B cell (primary cell): ENCODE results near the gene APLF. TPM values are rescaled to one million over a fixed set of nuclear protein-coding genes. Genes with fewer than 3 reads are reported as not detected.

Source experiments
- ATAC-seq: fragments of 200-7000 bp; cut with Tn5 transposase; one replicate; pipeline ENCODE4 v1.10.0; 2021; ENCODE audit warnings: low read depth, mild to moderate bottlenecking, moderate number of reproducible peaks, moderate library complexity
- CTCF ChIA-PET: fragments of 350-600 bp; sonication (Branson Sonifier 250); formaldehyde crosslinking; loops from one replicate; lab custom pipeline; 2021; ENCODE audit warnings: antibody characterized with exemption, inconsistent platforms; lab: Charles Lee
- POLR2A ChIA-PET: fragments of 350-600 bp; sonication (Branson Sonifier 250); formaldehyde crosslinking; loops from one replicate; lab custom pipeline; 2021; ENCODE audit warnings: antibody characterized with exemption; lab: Charles Lee
- DNase-seq: peaks from one replicate; pipeline ENCODE4 v3.0.0; 2013
- H2AFZ ChIP-seq: 2 replicates; pipeline ENCODE4 v1.6.1; 2012; ENCODE audit warnings: mild to moderate bottlenecking, low read depth, low read length; ENCODE audit not compliant: insufficient read depth, poor library complexity, severe bottlenecking
- H3K27ac ChIP-seq, 2 donors: 1 replicate in 1 of 2; 2 replicates in 1 of 2; pipeline ENCODE4 v1.5.1; 2012 to 2013; ENCODE audit warnings: low read length in 2 of 2, mild to moderate bottlenecking in 2 of 2, moderate library complexity in 1 of 2
- H3K27me3 ChIP-seq, 4 experiments: fragments of 200-600 bp in 1 of 4; sonication (generic) in 1 of 4; replicated peaks in 1 of 4; 1 replicate in 2 of 4; 2 replicates in 2 of 4; pipeline versions ENCODE4 v1.6.1 to v1.7.0; 2013 to 2016; ENCODE audit warnings: low read length in 3 of 4, mild to moderate bottlenecking in 2 of 4, mixed read lengths in 1 of 4, moderate library complexity in 1 of 4; ENCODE audit not compliant: insufficient read depth in 4 of 4, control insufficient read depth in 3 of 4; ENCODE audit errors: control extremely low read depth in 1 of 4
- H3K36me3 ChIP-seq, 2 experiments: replicated peaks in 1 of 2; 1 replicate in 1 of 2; 2 replicates in 1 of 2; pipeline versions ENCODE4 v1.6.1 to v1.7.1; 2013; ENCODE audit warnings: low read length in 1 of 2; ENCODE audit not compliant: insufficient read depth in 2 of 2, control insufficient read depth in 1 of 2; ENCODE audit errors: control extremely low read depth in 1 of 2, extremely low read depth in 1 of 2
- H3K4me1 ChIP-seq, 2 donors: fragments of 200-600 bp in 1 of 2; sonication (generic) in 1 of 2; 1 replicate in 1 of 2; 2 replicates in 1 of 2; pipeline versions ENCODE4 v1.5.1 to v1.6.1; 2013 to 2017; ENCODE audit warnings: low read length in 2 of 2; ENCODE audit not compliant: control insufficient read depth in 2 of 2, insufficient read depth in 2 of 2
- H3K4me2 ChIP-seq: replicated peaks from 2 replicates; pipeline ENCODE3; 2012; ENCODE audit warnings: mild to moderate bottlenecking, low read depth, low read length; ENCODE audit not compliant: poor library complexity, severe bottlenecking
- H3K4me3 ChIP-seq, 5 experiments: fragments of 200-600 bp in 1 of 5; sonication (generic) in 1 of 5; 1 replicate in 3 of 5; 2 replicates in 2 of 5; pipeline versions ENCODE4 v1.5.1 to v1.7.0; 2011 to 2016; ENCODE audit warnings: low read length in 4 of 5, mild to moderate bottlenecking in 4 of 5, low read depth in 2 of 5, control low read depth in 1 of 5, moderate library complexity in 1 of 5; ENCODE audit not compliant: insufficient read depth in 1 of 5; ENCODE audit errors: control extremely low read depth in 1 of 5, extremely low read depth in 1 of 5
- H3K79me2 ChIP-seq: fragments of 200-600 bp; sonication (generic); one replicate; pipeline ENCODE4 v1.6.0; 2016; ENCODE audit warnings: low read length; ENCODE audit not compliant: control insufficient read depth, insufficient read depth
- H3K9ac ChIP-seq: fragments of 200-600 bp; sonication (generic); 2 replicates; pipeline ENCODE4 v1.6.1; 2017; ENCODE audit warnings: mild to moderate bottlenecking, low read length, moderate library complexity
- H3K9me3 ChIP-seq, 3 donors: one replicate each; pipeline versions ENCODE4 v1.6.1 to v1.7.1; 2013; ENCODE audit warnings: low read length in 2 of 3; ENCODE audit not compliant: control insufficient read depth in 2 of 3, insufficient read depth in 1 of 3; ENCODE audit errors: control extremely low read depth in 1 of 3
- H4K20me1 ChIP-seq: 2 replicates; pipeline ENCODE4 v1.6.0; 2012; ENCODE audit warnings: mild to moderate bottlenecking, low read length; ENCODE audit not compliant: insufficient read depth, control insufficient read depth, poor library complexity, severe bottlenecking
- H3K27ac Mint-ChIP-seq: one replicate; pipeline ENCODE4 v1.8.0; 2021; ENCODE audit warnings: mixed read lengths
- H3K27me3 Mint-ChIP-seq: one replicate; pipeline ENCODE4 v1.8.0; 2021; ENCODE audit warnings: mixed read lengths
- H3K4me1 Mint-ChIP-seq: one replicate; pipeline ENCODE4 v1.8.0; 2021; ENCODE audit warnings: mixed read lengths
- H3K4me3 Mint-ChIP-seq: one replicate; pipeline ENCODE4 v1.8.0; 2021; ENCODE audit warnings: mixed read lengths
- H3K9me3 Mint-ChIP-seq: one replicate; pipeline ENCODE4 v1.8.0; 2022; ENCODE audit warnings: mixed read lengths; ENCODE audit not compliant: insufficient read depth
- CTCF ChIP-seq: fragments of 200-600 bp; IDR thresholded peaks from one replicate; pipeline ENCODE4 v1.8.0; 2022; ENCODE audit warnings: antibody characterized with exemption, mild to moderate bottlenecking
- EZH2 ChIP-seq: IDR thresholded peaks from 2 replicates; pipeline ENCODE4 v1.6.1; 2012; ENCODE audit warnings: borderline replicate concordance, low read depth, mild to moderate bottlenecking, moderate library complexity, low read length; ENCODE audit not compliant: insufficient read depth, poor library complexity, severe bottlenecking
- WGBS: methylation state at CpG from one replicate; pipeline ENCODE4 v1.1.5; 2013; ENCODE audit warnings: missing lambda C conversion rate; ENCODE audit not compliant: insufficient coverage; 5-methylcytosine and 5-hydroxymethylcytosine counted together
- intact Hi-C: fragments of 100-400 bp; cut with micrococcal nuclease; formaldehyde crosslinking; loops from one replicate; pipeline ENCODE4 v1.10.0; 2022
- polyA plus RNA-seq: library from polyadenylated mRNA; depleted of rRNA; stranded (reverse); fragments of >200 nt; gene quantifications from 2 replicates; pipeline ENCODE4 v1.2.3, GENCODE V29; 2012
- total RNA-seq, 2 donors: library from RNA; stranded (reverse); fragments of 120-200 nt in 1 of 2; gene quantifications; 1 replicate in 1 of 2; 2 replicates in 1 of 2; pipeline versions ENCODE4 v1.2.3 to v1.2.4, GENCODE V29; 2013 to 2022

Gene APLF
- total and polyA plus RNA-seq, 2 donors (not counting 1 experiment from before 2014, with no cell fraction given): 1.3 to 6.3 TPM

GRCh38 chr2:68556381-68556780, 89.0 kb downstream of the APLF start:
- Histone ChIP-seq H3K9ac (no peak overlapping the region), H3K4me2 (no peak overlapping the region), H3K79me2 (no peaks in the 10 kb centered on the region), H2AFZ (no peak overlapping the region), H4K20me1 (no peaks in the 10 kb centered on the region), H3K27me3 (no peaks in the 10 kb centered on the region), H3K4me3 (no peak overlapping the region), H3K36me3 (no peaks in the 10 kb centered on the region), H3K4me1 (no peaks in the 10 kb centered on the region), H3K9me3 (no peaks in the 10 kb centered on the region), H3K27ac (no peak overlapping the region)
- Mint-ChIP-seq H3K27ac (no peak overlapping the region), H3K9me3 (no peaks in the 10 kb centered on the region), H3K4me3 (no peak overlapping the region), H3K27me3 (no peaks in the 10 kb centered on the region), H3K4me1 (no peaks in the 10 kb centered on the region)
- CTCF ChIA-PET: no interaction called here
- intact Hi-C loops: no loop called here
- no peak for ATAC-seq
- no peak for DNase-seq
- POLR2A ChIA-PET: no interaction called here
- TF ChIP-seq EZH2 (no peak), CTCF (no peak)

- no peaks in the 10 kb centered on the region for H3K4me1 Mint-ChIP-seq
- no peak overlapping the region for H3K4me3 Mint-ChIP-seq
- no peaks in the 10 kb centered on the region for H3K4me1 ChIP-seq
- H2AFZ ChIP-seq: no peak overlapping the region
- H3K79me2 ChIP-seq: no peaks in the 10 kb centered on the region
- no peaks in the 10 kb centered on the region for H3K27me3 ChIP-seq
- no peak overlapping the region for H3K27ac Mint-ChIP-seq
- no peak overlapping the region for H3K4me2 ChIP-seq
- CTCF ChIA-PET: interaction anchor here (1.0 kb wide), 1 partner anchor 37 kb away, joined by 3 read pairs; no protein-coding TSS in a partner anchor
- ATAC-seq: no peak
- POLR2A ChIA-PET: interaction anchor here (0.6 kb wide), 1 partner anchor 1683 kb away, joined by 4 read pairs; no protein-coding TSS in a partner anchor
- no peaks in the 10 kb centered on the region for H3K36me3 ChIP-seq
- no peak overlapping the region for H3K27ac ChIP-seq
- no peak overlapping the region for H3K9ac ChIP-seq
- TF ChIP-seq EZH2: no peak
- TF ChIP-seq CTCF: no peak
- DNase-seq: no peak
- no peaks in the 10 kb centered on the region for H4K20me1 ChIP-seq
- intact Hi-C loops: no loop called here
- no peaks in the 10 kb centered on the region for H3K27me3 Mint-ChIP-seq
- H3K9me3 ChIP-seq: no peaks in the 10 kb centered on the region
- no peaks in the 10 kb centered on the region for H3K9me3 Mint-ChIP-seq
- no peak overlapping the region for H3K4me3 ChIP-seq
- WGBS: no CpG with 5 or more reads among the region's 4 CpGs
Measured at GRCh38 chr2:68558576-68558975, 91.2 kb downstream of the APLF start.
